GM21515 (cell line): ENCODE measurements around the gene CST6.
"Not testable (repeated sequence)": the region's sequence is repeated elsewhere in the genome, so short reads cannot be mapped to it uniquely, and the experiment has no call there.

Source experiments
- ATAC-seq: cut with Tn5 transposase; IDR thresholded peaks from one replicate; pipeline ENCODE4 v1.9.1; 2021; ENCODE audit not compliant: unreplicated experiment

The CST6 gene

DNA sequence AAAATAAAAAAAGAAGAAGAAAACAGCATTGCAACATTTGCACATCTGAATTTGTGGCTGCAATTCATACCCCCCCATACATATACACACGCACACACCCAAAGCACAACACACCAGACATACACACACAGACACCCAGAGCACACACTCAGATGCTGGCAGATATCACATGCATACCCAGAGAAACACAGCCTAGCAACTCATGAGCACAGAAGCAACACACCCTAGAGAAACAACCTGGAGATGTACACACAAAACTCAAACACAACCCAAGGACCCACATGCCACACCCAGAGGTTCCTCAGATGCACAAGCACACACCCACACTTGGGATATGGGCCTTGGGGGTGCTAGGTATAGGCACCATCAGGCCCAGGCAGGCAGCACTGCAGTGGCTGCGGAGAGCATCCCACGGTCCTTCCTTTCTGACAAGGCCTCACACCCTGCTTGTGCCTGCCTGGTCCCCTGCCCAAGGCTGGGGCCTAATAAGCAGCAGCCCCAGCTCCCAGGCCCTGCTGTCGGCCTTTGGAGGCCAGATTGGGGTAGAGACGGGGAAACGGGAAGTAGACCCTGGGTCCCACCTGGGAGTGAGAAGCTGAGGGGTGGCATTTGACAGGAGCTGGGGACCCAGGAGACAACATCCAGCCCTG is 3.1 kb downstream of the CST6 start:
- no peak for ATAC-seq

DNA sequence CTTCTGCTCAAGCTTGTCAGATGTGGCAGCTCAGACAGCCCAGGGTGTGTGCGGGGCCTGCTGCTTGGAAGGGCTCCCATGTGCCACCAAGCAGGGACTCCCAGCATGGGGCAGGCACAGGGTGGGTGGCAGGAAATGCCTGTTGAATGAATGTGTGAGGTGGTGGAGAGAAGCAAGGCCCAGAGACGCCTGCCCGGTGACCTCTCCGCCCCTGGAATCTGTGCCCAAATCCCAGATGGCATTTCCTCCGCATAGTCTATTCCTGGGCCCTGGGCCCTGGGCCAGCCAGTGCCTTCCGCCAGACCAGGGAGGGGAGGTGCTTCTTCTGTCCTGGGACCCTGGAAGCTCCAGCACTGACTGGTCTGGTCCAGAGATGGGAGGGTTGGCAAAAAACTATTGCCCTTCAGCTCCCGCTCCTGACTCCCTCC is 3.7 kb downstream of the CST6 start:
- no peak for ATAC-seq

DNA sequence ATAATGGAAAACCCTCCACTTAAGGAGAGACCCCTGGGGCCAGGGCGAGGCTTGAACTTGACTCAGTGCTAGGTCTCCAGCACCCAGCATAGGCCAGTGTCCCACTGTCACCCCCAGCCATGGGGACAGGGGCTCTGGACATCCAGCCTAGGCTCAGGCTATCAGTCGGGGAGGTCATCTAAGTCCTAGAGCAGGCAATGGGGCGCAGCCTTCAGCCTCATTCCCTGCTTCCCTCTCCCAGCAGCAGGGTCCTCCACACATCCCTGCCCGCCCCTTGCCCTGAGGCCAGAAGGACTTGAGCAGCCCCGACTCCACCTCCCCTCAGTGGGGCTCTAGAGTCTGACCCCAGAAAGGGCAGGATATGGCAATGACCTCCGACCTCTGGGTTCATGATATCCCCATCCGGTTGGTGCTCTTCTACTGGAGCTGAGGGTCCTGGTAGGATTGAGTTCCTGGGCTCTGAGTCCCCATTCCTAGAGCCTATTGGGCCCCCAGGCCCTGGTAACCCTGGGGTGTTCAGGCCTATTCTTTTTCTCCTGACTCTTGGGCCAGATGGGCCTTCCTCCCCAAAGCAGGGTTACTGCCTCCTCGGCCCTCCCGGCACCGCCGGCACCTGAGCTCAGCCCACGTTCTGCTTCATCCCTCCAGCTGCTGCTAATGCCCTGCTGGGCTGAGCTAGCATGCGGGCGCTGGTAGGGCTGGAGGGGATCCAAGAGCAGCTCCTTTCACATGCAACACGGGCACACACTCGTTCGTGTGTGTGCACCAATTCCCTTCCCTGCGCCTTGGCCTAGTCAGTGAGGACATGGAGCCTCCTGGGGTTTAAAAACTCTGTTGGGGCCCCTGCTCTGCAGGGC is 4.4 kb downstream of the CST6 start:
- no peak for ATAC-seq

DNA sequence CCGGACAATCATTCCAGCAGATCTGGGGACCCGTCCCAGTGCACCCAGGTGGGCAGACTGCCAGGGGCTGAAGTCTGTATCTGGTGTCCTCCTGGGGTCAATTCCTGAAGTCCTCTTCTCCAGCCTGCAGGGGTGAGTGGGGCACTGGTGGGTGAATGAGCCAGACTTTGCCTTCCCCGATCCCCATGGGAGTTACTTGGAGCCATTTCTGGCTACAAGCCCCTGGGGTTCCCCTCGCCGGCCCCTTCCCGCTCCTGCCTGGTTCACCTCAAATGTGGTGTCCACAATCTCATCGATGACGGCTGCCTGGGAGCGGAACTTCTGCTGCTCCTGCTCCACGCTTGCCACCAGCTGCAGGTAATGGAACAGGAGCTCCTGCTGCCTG is 5.0 kb downstream of the CST6 start:
- no peak for ATAC-seq

- no peak for ATAC-seq
Observed at GRCh38 chr11:66017321-66017720, 5.5 kb downstream of the CST6 start.

- no peak for ATAC-seq
Observed at GRCh38 chr11:66020212-66020611, 8.4 kb downstream of the CST6 start.

GRCh38 chr11:66020618-66021357 is 9.0 kb downstream of the CST6 start:
- no peak for ATAC-seq

DNA sequence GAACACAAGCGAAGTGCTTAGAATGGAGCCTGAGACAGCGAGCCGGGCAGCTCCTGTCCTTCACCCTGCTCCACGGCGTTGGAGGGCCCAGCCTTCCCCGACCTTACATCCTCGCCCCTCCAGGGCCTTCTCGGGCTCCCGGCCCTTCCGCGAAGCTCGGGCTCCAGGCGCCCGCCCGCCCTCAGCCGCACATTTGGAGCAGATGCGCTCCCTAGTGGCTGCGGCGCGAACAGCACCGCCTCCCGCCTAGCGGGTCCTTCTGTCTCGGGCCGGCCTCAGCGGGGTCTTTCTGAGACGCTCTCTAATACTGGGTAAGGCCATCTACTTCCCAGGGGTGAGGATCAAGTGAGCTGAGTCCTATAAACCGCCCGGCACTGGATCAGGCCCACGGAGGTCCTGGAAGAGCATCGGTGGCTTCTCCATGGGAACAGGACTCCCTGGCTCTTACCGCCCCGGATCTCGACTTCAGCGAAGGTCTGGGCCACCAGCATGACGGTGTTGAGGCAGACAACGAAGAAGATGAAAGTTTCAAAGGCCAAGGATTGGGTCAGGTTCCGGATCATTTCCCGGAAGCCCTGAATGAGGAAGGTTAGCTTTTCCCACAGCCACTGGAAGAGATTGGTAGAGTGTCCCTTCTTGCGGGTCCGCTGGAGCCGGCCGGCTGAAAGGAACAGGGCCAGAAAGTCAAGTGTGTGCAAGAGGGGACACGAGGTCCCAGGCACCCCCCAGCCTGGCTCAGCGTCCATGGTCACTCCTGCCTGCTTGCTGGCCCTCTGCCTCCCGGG is 10.8 kb downstream of the CST6 start:
- no peak for ATAC-seq

DNA sequence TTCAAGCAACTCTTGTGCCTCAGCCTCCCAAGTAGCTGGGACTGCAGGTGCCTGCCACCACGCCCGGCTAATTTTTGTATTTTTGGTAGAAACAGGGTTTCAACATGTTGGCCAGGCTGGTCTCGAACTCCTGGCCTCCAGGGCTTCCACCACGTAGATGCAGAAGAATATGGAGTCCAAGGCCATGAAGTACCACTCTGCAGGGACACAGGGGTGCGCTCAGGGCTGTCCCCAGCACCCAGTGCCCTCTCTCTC is 11.3 kb downstream of the CST6 start:
- ATAC-seq: not testable (repeated sequence)

- ATAC-seq: no peak
Observed at GRCh38 chr11:66026017-66026529, 14.3 kb downstream of the CST6 start, which contains the start of gene CATSPER1. TSS of gene CATSPER1 (minus strand) at chr11:66026479. CDS start at chr11:66026379, 100 bp downstream.

- ATAC-seq: no peak
Observed at GRCh38 chr11:66032957-66033735, 21.3 kb downstream of the CST6 start.

- ATAC-seq: no peak
Observed at GRCh38 chr11:66035653-66036333, 24.0 kb downstream of the CST6 start.

GRCh38 chr11:66036334-66036710 is 24.5 kb downstream of the CST6 start:
- no peak for ATAC-seq

- no peak for ATAC-seq
Observed at GRCh38 chr11:66037327-66037726, 25.5 kb downstream of the CST6 start.

DNA sequence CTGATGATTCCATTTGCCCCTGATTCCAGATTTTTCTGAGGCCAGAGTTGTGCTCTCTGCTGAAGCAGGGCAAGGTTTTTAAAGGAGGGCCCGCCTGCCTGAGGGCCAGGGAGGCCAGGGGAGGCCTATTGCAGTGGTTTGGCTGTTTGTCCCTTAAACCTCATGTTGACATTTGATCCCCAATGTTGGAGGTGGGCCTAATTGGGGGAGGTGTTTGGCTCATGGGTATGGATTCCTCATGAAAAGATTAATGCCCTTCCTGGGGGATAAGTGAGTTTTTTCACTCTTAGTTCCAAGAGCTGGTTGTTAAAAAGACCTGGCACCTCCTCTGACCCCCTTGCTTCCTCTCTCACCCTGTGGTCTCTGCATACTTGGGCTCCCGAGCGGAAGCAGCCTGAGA is 28.0 kb downstream of the CST6 start:
- no peak for ATAC-seq

DNA sequence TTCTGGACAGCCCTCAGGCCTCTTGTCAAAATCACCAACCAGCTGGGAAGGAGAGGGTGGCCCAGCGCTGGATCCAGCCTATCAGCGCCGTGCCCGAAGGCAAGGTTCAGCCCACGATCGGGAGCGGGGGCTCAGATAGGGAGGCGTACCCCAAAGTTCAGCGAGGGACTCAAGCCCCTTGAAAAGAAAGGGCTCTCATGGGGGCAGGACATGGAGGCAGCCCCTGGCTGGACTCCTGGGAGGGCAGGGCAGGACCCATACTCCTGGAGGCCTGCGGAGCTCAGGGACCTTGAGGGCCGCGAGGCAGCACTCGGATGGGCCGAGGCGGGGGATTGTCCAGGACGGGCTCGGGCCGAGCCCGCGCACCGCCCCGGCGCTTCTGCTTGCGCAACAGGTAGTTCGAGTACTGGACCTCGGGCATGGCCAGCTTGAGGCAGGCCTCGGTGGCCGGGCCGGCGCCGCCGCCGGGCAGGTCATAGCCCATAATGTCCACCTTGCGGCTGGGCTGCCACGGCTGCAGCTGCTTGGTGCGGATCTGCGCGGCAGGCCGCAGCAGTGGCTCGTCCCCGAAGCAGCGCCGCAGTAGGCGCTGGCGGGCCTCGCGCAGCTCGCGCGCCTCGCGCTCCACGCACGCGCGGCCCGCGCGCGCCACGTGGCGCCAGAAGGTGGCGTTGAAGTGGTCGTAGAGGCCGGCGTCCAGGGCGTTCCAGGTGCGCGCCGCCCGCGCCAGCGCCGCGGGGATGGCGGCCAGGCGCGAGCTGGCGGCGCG is 30.6 kb downstream of the CST6 start:
- no peak for ATAC-seq

DNA sequence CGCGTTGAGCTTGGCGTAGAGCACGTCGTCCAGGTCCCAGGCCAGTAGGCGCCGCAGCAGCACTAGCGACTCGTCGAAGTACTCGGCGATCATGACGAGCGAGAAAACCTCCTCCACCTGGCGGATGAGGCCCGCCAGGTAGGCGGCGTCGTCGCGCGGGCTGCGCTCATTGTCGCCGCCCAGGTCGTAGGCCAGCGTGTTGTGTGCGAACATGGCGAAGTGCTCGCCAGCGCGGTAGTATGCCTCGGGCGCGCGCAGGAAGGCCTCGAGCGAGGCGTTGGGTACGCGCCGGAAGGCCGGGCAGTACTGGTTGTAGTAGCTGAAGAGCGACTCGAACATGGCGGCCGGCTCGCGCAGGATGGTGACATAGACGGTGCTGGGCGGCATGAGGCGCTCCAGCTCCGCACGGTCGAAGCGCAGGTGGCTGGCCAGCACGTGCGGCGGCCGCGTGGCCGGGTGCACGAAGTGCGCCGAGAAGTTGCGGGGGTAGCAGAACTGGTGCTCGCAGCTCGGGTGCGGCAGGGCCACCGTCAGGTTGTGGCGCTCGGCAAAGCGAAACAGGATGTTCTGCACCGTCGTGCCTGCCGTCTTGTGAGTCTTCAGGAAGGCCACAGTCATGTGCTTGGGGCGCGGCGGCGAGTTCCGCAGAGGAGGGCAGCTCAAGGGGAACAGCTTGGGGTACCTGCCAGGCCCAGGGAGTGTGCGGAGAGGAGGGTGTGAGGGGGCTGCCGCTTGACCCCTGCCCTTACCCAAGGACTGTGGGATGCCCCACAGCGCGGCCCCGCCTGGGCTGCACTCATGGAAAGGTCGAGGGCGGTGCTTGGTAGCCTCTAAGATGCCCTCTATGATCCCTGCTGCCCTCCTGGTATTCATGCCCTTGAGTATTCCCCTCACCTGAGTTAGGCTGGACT is 31.4 kb downstream of the CST6 start:
- ATAC-seq: no peak

GRCh38 chr11:66044757-66045156 is 32.9 kb downstream of the CST6 start:
- ATAC-seq: no peak
